GM12892 (cell line): Measurements from ENCODE around the gene SPCS2.

ENCODE experiments used
- POLR2A ChIP-seq: IDR thresholded peaks from 2 replicates; pipeline ENCODE4 v1.6.1; 2011; ENCODE audit warnings: low read depth, low read length, control low read depth
- POLR2AphosphoS5 ChIP-seq: IDR thresholded peaks from 2 replicates; pipeline ENCODE4 v1.6.1; 2011; ENCODE audit warnings: low read depth, low read length, control low read depth
- TAF1 ChIP-seq: IDR thresholded peaks from 2 replicates; pipeline ENCODE4 v1.6.1; 2011; ENCODE audit warnings: low read depth, mild to moderate bottlenecking, control low read depth, low read length, borderline replicate concordance

DNA sequence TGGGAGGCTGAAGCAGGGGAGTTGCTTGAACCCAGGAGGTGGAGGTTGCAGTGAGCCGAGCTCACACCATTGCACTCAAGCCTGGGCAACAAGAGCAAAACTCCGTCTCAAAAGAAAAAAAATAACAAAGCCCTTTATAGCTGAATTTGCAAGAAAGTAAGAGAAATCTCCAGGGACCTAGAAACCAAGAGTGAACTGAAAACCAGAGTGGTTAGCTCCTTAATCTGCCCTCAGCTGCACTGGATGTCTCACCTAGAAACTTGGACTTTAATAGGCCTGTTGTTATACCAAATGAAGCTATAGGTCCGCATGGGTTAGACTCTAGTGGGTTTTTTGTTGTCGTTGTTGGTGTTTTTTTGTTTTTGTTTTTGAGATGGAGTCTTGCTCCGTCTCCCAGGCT lies 43.8 kb downstream of the SPCS2 start:
- TF ChIP-seq POLR2A (no peak), POLR2AphosphoS5 (no peak), TAF1 (no peak)
